Measurements from ENCODE around the gene MTRR.

The MTRR gene

DNA sequence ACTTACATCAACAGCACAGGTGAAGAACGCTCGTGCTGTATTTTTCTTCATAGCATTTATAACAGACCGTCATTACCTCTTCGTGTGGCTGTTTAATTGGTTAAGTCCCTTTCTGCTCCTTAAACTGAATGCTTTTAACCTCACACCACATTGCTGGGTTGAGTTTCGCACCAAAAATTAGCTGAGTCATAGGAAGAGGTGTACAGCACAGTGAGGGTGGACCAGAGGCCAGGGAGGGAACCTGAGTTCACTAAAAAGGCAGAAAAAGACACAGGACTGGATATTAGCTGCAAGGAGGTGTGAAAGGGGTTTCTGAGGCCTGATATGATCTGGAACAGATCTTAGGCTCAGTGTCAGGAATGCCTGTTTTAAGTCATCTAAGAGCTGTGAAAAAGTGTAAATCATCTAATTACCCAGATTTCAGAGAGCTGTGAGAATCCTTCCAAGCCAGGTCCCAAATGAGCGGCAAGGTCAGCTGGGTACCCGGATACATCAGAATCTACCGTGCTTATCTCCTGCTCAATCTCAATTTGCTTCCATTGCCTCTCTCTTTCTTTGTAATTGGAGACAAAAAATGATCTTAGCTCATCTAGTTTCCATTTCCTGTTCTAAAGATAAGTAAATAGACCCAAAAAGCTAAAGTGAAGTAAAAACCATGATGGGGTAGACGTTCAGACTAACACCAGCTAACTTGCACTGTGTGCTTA, 10.9 kb upstream of the MTRR start:
- no peak for DNase-seq

DNA sequence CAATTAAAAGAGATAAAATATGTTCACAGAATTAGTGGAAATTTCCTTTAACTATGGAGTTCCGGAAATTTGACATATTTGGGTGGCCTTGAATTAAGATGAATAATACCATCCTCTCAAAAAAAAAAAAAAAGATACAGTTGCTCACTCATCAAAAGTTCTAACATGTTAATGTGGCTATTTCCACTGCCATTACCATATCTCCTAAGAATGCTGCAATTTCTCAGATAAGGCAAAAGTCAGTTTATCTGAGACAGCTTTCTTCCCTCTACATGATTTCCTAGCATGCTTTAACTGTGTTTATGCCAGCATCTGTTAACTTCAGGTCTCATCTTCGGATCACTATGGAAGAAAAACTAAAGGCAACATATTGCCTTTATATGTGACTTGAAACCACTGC, 2.8 kb upstream of the MTRR start:
- DNase-seq, result no peak

DNA sequence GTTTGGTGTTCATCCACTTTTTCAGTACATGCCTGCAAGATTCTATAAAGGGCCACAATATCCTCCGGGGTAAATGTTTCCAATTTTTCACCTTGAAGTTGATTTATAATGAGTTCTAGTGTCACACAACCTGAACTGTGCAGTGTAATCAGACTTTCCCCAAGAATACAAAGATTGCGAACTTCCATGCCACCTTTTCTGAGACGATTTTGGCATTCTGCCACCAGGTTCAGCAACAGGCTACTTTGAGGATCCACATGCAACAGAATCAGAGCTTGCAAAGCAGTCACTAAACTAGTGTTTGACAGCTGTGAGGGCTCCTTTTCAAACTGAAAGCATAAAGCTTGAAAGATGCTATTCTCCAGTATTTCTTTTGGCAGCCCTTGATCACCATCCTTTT, 1.7 kb upstream of the MTRR start:
- DNase-seq, result no peak

DNA sequence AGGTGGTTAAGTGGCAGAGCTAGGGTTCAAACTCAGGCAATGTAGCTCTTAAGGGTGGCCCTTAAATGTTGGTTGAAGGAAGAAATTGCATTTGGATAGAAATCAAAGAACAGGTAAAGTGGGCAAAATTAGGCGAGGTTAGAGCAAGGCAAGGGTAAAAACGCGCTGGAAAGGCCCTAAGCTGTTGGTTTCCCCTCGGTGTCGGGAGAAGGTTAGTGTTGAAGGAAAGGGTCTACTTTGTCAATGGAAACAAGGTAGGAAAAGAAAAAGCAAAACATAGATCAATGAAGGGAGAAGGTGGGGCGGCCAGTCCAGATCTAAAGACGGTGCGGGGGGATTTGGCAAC, 548 bp upstream of the MTRR start:
- no peak for DNase-seq

DNA sequence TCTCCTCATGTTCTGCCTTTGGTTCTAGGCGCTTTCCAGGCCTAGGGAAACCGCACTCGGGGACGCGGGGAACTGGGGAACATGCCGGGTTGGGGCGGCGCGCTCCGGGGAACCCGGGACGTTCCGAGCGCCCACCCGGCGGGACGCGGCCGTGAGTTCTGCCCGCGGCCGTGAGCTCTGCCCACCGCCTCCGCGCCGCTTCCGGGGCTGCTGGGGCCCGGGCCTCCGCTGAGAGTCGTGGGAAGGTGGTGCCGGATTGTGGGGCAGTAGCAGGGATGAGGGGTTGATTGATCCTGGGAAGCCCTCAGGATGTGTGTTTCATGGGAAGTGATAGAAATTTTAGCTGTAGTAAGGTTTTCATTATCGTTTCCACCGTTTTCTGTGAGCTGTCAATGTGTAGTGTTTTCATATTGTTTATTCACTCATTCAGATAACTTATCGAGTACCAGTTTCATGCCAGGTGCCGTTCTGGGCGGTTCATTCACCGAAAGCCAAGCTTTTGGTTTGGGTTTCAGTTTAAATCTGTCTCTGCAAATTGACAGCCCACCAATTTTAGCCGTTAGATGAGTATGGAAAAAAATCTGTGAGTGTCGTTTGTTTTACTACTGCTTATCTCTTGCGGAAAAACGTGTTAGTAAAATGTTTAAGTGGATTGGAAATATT, 657 bp downstream of the MTRR start:
- DNase-seq, result no peak

DNA sequence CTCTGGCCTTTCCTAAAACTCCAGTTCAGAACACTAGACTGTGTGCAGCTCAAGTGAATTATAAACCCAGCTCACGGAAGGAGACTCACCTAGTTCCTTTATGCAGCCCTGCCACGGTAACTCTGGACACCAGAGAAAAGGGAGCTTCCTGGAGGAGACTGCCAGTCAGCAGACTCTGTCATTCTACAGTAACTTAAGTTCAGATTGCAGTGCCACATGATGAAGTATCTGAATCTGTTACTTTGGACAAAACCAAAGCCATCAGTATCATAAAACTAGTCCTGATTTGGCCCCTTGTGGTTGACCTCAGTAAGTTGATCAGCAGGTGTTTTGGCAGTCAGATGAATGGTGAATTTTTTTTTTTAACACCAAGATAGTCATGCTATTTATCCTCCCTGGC, 2.7 kb downstream of the MTRR start:
- no peak for DNase-seq

DNA sequence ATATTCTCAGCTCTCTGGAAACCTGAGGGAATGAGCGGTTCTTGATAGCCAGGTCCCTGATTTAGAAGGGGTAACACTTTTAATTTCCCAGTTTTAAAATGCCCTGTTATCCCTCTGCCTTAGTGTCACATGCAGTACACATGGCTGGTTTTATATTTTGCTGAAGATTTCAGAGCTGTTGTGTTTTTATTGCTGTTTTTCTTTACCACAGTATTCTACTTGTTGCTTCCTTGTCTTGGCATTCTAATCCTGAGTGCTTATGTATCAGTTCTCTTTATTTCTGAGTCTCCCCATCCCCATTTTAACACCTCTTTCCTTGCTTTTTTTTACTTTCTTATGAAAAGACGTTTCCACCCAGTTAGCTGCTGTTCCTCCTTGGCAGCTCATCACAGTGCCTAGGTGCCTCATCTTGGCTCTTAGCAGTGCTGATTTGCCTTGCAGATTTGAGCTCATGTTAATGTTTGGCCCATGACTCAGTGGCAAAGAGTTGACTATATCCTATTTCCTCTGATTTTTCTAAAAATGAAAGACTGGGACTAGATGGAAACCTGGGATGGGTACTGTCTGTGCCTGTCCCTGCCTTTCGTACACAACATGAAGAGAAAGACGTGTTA, 3.7 kb downstream of the MTRR start:
- DNase-seq, result no peak

DNA sequence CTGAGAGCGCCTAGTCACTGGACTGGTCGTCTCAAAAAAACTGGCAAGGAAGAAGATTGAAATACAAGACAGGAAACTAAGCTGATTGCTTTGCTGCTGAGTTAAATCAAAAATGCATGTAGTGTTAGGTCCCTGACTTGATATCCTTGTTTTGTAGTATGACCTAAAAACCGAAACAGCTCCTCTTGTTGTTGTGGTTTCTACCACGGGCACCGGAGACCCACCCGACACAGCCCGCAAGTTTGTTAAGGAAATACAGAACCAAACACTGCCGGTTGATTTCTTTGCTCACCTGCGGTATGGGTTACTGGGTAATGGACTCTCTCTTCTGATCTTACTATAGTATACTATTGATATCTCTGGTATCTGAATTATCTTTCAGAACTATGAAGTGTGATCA, 4.3 kb downstream of the MTRR start:
- DNase-seq, result no peak

DNA sequence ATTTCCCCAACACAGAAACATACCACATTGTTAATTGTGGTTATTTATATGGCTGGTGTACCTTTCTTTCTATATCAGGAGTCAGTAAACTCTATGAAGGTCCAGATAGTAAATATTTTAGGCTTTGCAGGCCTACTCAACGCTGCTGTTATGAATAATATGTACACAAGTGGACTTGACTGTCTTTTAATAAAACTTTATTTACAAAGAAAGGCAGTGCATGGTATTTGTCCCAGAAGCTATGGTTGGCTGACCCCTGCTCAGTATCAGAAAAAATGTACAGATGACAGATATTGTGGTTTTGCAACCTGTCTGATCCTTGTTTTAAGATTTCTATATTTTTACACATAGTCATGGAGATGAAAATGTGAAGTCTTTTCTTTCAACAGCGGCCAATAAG, 5.7 kb downstream of the MTRR start:
- DNase-seq, result no peak

DNA sequence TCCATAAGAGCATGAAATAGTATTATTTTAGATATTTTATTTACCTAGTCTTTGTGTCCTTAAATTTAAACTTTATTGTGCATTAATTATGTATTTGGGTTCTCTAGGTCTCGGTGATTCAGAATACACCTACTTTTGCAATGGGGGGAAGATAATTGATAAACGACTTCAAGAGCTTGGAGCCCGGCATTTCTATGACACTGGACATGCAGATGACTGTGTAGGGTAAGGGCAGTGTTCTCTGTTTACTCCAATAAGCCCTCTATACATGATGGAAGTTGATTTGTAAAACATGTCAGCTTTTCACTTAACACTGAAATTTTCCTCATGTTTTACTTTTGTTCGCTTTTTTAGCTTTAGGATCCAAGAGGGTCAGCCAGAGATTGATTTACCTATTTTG, 6.2 kb downstream of the MTRR start:
- DNase-seq, result no peak

DNA sequence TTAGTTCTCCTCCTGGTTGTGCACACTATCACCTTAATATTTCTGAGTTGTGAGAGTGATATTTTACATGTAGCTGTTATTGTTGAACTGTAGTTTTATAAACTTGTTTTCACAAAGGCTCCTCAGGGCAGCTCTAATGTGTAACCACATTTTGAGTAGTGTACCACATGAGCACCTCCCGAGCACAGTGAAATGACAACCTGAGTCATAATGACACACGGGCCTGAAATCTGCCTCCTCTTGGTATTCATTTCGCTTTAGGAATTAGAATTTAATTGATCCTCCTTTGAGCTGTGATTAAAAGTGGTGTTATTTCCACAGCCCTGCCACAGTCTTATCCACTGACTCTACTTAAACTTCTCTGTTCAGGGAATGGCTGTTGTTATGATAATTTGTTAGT, 7.9 kb downstream of the MTRR start:
- DNase-seq, result no peak

DNA sequence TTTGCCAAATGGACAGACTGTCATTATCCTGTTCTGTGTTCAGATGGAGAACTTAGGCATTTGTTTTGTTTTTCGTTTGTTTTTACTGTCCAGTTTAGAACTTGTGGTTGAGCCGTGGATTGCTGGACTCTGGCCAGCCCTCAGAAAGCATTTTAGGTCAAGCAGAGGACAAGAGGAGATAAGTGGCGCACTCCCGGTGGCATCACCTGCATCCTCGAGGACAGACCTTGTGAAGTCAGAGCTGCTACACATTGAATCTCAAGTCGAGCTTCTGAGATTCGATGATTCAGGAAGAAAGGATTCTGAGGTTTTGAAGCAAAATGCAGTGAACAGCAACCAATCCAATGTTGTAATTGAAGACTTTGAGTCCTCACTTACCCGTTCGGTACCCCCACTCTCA, 8.9 kb downstream of the MTRR start:
- no peak for DNase-seq

DNA sequence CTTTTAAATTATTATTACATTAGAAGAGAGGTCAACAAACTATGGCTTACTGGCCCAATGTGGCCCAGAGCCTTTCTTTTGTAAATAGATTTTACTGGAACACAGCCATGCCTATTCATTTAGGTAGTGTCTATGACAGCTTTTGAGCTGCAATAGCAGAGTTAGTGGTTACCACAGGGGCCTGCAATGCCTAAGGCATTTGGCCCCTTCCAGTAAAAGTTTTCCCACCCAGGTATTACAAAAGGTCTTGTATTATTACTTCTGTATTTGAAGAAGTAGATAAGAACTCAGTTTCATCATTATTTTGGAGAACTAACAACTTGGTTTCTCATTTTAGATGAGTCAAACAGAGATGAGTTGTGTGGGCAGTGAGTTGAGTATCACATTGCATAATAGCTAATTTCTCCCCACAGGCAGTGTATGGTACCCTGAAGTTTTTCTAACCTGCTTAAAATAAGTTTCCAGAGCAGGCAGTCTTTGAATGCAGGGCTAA, 9.5 kb downstream of the MTRR start:
- DNase-seq, result no peak

DNA sequence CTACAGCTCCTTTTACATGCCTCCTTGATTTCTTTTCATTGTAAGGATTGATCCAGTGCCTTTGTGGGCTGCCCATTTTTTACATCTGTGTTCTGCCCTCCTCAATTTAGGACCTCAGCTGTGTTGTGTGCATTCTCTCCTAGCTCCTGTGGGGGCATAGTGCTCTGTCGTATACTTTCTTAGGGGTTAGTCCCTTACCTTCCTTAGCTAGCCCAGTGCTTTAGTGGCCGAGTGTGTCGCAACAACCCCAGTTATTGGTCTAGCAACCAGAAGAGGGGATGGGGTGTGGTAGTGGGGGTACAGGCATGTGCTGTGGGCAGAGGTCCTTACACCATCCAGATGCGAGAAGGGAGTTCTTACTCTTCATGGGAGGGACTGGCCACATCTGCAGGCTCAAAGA, 12.1 kb downstream of the MTRR start:
- no peak for DNase-seq

DNA sequence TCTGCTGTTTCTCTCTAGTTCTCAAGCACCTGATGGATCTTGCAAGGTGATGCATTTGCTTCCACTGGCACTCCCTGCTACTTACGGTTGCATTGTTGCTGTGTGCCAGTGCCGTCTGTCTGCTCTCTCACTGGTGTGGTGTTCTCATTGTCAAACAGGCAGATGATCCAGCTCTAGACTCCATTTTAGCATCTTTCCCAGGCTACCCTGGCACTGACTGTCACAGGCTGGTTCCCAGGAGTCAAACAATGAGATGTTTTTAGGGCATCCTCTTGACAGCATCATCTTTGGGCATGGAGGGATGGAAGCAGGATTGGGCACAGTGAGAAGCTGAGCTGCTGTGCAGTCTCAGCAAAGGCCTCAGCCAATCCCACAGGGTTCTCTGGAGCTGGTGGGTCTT, 12.9 kb downstream of the MTRR start:
- no peak for DNase-seq

DNA sequence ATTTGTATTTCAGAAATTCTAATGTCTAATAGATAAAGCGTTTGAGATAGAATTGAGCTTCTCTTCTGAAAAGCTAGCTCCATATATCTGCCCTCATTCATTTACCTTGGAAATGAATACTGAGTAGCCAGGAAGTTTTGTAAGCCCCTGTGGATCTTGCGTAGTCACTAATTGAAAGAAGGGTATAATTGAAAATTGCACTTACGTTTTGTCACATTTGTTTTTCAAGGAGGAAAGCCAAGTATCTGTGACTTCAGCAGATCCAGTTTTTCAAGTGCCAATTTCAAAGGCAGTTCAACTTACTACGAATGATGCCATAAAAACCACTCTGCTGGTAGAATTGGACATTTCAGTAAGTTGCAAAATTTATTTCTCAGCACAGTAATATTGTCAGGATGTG, 14.0 kb downstream of the MTRR start:
- no peak for DNase-seq

DNA sequence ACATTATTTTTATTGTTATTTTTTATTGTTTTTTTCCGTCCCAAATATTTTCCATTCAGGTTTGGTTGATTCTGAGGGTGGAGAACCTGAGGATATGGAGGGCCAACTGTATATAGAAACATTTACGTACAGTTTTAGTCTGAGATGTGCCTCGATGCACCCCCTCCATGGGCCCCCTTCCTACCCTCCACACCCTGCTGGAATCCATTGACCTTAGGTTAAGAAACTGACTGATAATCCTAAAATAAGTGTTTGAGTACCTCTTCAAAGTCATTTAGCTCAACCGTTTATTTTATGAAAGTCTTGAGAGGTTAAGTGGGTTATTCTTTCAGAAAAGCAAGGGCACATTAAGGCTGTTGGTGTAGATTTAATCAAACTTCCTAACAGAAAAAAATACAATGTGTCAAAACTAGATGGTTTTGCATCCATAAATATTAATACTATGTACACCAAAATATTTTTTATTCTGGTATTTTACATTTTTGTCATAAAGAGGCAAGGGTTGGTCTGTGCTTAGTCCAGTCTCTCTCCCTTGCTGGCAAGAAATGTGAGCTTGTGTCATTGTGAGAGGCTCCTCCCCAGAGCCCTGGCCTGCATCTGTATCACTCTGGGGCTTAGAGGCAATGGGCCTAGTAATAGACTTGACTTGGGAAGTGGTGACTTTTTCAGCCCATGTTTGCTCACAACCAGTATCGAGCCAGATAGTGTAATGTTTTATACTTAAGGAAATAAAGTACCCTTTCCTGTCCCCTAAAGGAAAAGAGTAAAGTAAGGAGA, 15.7 kb downstream of the MTRR start:
- no peak for DNase-seq

DNA sequence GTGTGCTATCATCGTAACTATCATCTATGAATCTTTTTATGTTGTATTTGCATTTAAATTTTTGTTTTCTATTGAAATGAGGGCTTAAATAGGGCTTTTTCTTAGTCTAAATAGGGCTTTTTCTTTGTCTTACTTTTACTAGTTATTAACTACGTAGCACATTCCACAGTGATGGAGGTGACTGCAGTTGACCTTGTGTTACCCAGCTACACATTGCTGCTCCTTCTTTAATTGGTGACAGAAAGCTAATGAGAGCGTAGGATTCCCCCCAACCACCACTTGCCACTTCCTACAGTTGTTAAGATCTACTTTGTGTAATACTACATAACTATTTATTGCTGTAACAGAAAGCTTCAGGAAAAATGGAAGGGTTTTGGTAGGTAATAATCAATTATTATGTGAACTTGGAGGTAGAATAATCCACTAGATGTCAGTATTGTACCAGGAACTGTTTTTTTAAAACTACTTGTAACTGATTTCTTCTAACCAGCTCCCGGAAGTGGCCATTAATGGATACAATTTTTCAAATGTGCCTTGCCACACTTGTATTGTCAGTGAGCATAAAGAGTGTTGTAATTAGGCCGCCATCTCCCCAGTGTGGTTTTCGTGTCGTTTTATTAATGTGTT, 18.0 kb downstream of the MTRR start:
- DNase-seq, result no peak

DNA sequence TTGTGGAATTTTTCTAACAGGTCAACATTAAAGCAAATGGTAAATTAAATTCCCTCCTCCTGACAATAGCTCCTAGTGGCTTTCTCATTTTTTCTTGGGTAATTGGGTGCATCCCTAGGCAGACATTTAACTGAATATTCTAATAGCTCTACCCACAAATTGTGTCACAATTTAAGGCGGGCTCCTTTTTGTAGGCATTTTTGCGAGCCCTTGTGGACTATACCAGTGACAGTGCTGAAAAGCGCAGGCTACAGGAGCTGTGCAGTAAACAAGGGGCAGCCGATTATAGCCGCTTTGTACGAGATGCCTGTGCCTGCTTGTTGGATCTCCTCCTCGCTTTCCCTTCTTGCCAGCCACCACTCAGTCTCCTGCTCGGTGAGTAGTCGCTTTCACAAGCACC, 20.0 kb downstream of the MTRR start:
- DNase-seq, result no peak

DNA sequence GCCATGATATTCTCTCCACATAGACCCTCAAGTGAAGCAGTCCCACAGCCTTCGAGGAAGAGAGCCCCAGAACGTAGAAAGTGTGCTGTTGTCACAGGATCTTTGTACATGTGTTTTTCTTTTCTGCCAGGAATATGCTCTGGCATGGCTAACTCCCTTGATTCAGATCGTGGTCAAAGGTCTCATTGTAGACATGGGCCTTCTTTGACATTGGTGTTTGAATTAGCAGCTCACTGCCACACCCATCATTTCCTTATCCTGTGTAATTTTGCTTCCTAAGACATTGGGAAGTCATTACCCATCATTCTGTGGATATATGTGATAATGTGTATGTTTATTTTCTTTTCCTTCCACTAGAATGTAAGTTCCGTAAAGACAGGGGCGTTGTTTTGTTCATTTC, 25.5 kb downstream of the MTRR start:
- no peak for DNase-seq

DNA sequence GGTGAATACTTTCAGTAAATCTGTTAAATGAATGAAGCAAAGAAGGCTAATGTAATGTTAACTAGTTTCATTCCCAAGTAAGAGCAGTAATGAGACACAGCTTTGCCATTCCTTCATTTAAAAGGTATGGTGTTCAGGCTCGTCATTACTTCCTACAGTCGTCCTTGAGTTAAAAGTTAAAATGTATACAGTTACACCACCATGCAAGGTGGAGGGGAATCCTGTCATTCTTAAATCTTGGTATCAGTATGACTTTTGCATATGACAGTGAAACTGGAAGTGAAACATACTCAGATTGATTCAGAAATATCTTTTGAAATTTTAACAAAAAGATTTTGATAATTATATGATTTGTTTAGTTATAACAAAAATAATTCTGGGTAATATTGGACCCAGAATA, 25.9 kb downstream of the MTRR start:
- no peak for DNase-seq

DNA sequence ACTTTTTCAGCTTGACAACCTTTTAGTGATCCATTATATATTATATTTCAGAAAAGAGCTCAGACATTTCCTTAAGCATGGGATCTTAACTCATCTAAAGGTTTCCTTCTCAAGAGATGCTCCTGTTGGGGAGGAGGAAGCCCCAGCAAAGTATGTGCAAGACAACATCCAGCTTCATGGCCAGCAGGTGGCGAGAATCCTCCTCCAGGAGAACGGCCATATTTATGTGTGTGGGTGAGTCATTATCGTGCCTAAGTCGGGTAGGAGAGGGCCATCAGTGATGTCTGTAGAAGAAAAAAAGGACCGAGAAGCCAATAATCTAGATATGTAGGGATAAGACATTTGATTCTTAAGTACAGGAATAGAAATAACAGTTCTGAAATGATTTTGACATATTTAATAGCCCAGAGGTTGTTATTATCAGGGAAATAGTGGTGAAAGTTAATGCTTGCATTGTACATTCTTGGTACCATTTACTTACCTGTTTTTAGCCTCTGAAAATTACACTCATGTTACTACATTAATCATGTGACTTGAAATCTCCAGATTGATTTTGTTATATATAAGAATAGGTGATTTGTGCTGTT, 28.2 kb downstream of the MTRR start:
- DNase-seq, result no peak

DNA sequence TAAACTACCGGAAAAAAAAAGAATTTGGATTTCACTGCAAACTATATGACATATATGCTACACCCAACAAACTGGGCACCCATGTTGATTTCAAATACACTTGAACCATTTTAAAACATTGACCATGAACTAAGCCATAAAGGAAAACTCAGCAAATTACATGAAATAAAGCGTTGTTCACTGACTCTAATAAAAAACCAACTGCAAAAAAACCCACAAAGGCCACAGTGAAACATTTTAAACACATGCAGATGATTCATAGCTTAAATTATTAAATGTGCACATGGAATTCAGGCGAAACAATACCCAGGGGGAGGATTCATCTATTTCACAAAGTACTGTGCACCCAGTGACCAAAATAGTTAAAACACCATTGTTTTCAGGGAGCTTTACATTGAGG, 33.3 kb downstream of the MTRR start:
- no peak for DNase-seq

All from activated CD8-positive, alpha-beta memory T cell treated with anti-CD3 and anti-CD28 coated beads for 24 hours (primary cell).